TTC549 (cell line): ENCODE data around the gene SLC22A25.
"Not testable (repeated sequence)": the region's sequence is repeated elsewhere in the genome, so short reads cannot be mapped to it uniquely, and the experiment has no call there.

ENCODE experiments used
- FAIRE-seq: peaks from 2 replicates; lab custom pipeline; 2012; peaks lifted over from hg19 to GRCh38; lab: Jason Lieb, UNC

Gene SLC22A25

DNA sequence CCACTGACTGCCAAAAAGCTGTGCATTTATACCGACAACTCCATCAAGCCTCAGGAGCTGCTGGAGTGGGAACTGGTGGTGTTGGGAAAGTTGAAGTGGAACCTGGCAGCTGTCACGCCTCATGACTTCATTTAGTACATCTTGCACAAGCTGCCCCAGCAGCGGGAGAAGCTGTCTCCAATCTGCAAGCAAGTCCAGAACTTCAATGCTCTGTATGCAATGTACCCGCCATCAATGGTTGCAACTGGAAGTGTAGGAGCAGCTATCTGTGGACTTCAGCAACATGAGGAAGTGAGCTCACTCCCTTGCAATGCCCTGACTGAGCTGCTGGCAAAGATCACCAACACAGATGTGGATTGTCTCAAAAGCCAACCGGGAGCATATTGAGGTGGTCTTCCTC lies at the start of gene SLC22A25:
Gene SLC22A25 (minus strand): TSS at position 67 of the 400 bp plus-strand sequence. CDS start 13,947 bp downstream, outside the sequence.
- no peak for FAIRE-seq

DNA sequence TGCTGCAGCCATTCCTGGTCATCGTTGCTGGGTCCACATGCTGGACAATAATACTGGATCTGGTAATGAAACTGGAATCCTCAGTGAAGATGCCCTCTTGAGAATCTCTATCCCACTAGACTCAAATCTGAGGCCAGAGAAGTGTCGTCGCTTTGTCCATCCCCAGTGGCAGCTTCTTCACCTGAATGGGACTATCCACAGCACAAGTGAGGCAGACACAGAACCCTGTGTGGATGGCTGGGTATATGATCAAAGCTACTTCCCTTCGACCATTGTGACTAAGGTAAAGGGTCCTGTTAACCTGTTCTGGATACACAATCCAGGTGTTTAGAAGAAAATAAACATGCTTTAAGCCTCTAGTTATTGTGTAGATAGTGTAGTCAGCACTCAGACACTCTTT lies 46.9 kb upstream of the SLC22A25 start:
- no peak for FAIRE-seq

DNA sequence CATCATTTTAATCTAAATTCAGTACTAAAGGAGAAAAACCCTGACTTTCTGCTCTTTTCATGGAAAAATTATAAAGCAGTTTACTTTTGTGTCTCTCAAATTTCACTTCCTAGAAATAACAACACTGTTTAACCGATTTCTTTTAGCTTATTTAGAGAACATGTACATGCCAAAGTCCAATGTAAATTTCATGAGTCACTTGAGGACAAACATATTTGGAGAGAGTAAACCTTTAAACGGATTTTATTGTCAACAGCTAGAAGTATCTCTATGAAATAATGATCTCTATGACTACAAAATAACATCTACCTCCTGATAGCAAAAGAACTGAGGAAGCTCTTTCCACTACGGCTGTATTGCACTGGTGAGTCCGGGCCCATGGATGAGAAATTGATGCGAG lies 46.3 kb upstream of the SLC22A25 start:
- no peak for FAIRE-seq

DNA sequence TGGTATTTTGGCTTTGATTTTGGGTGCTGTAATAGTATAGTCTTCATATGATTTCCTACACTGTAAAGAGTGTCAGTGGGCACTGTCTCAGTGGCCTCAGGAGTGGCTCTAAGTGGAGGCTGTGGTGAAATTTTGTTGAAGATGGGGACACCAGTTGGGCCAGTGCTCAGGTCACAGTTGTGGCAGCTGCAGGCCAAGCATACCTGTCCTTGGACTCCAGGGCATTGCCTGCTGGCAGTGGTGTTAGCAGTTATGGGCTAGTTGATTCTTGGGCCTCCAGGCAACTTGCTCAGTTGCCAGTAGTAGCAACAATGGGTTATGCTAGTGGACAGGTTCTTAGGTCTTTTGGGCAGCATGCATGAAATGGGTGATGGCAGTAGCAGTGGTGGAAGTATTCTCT lies 39.2 kb upstream of the SLC22A25 start:
- no peak for FAIRE-seq

DNA sequence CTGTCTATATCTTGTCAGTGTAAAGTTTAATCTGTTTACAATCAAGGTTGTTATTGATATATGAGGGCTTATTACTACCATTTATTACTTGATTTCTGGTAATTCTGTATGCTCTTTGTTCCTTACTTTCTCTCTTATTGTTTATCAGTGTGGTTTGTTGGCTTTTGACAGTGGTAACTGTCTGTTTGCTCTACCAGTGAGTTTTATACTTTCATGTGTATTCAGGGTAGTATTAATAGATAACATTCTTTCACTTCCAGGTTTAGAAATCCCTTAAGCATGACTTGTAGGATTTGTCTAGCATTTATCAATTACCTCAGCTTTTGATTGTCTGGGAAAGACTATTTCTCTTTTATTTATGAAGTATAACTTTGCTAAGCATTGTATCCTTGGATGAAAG lies 37.5 kb upstream of the SLC22A25 start:
- no peak for FAIRE-seq

DNA sequence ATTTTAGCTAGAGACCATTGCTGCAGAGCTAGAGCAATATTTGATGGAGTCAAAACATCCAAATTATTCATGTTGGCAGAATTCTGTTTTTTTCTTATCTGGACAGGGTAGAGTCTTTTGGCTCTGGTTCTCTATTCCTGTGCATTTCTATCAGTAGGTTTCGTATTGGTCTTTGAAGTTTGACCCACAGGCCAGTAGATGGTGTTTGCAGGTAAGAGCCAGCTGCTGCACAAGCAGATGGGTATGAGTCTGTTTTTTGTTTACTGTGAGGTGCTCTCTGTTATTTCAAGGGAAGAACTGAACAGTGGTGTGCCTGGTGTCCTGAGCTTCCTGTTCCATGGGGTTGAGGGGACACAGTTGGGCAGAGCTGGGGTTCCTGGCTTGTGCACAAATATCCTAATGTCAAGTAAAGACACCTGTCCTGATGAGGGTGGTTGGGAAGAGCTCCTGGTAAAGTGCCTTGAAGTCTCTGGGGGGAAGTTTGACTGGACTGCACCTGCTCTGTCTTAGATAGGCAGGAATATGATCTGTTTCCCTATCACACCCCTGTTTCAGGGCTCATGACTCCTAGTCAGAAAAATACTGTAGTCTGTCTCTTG lies 34.0 kb upstream of the SLC22A25 start:
- no peak for FAIRE-seq

DNA sequence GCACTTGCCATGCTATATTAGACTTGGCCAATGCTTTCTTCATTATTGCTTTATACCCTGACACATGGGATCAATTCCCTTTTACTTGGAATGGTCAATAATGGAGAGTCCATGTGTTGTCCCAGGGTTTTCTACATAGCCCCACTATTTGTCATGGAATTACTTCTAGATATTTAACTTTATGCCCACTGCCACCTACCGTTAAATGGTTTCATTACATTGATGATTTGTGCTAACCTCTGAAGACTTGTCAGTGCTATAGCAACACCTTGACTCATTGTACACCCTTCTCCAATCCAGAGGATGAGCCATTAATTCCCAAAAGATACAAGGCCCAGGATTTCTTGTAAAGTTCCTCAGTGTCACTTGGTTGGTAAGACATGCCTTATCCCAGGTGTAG lies 31.4 kb upstream of the SLC22A25 start:
- FAIRE-seq, result no peak

DNA sequence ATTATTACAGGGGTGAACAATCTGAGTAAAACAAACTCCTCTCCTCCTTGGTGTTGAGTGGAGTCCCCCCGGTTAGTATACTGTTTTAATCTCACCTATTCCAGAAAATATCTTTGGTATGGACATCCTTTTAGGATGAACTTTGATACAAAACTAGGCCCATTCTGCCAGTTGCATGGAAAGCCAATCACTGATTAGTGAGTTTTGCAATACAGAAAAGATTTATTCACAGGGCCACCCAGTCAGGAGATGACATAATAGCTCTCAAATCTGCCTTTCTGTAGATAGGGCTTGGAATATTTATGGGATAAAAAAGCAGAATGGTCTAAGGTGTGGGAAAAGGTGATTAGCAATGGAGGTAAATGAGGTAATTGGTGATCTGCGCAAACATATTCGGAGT lies 30.3 kb upstream of the SLC22A25 start:
- no peak for FAIRE-seq

DNA sequence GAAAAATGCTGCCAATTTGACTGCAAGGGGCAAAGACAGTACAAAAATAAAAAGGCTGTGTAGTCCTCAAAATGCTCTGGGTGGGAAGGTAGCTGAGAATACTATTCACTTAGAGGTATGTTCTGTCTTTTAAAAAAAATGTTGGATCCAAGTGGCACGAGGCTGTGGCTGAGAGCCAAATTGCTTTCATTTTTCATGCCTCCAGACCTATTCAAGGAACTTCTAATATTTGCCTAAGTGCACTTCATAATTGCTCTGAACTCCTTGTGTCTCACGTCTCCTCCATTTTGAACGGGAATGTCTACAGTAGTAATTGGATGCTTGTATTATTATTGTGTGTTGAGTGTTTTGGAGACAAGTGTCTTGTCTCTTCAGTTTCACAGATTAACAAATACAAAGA lies 19.1 kb upstream of the SLC22A25 start:
- FAIRE-seq, result no peak

DNA sequence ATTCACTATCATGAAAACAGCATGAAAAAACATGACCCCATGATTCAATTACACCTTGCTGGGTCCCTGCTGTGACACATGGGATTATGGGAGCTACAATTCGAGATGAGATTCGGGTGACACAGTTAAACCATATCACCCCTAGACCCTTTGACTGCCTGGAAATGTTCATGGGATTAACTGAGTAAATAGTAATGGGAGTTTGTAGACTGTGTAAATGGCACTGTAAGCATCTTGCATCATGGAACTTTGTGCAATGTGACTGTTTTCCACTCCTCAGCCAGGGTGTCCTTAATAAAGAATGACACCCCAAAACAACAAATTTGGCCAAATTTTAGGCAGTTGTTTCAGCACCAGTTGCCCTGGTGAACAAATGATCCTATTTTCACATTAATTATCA lies 7.9 kb upstream of the SLC22A25 start:
- FAIRE-seq, result no peak

DNA sequence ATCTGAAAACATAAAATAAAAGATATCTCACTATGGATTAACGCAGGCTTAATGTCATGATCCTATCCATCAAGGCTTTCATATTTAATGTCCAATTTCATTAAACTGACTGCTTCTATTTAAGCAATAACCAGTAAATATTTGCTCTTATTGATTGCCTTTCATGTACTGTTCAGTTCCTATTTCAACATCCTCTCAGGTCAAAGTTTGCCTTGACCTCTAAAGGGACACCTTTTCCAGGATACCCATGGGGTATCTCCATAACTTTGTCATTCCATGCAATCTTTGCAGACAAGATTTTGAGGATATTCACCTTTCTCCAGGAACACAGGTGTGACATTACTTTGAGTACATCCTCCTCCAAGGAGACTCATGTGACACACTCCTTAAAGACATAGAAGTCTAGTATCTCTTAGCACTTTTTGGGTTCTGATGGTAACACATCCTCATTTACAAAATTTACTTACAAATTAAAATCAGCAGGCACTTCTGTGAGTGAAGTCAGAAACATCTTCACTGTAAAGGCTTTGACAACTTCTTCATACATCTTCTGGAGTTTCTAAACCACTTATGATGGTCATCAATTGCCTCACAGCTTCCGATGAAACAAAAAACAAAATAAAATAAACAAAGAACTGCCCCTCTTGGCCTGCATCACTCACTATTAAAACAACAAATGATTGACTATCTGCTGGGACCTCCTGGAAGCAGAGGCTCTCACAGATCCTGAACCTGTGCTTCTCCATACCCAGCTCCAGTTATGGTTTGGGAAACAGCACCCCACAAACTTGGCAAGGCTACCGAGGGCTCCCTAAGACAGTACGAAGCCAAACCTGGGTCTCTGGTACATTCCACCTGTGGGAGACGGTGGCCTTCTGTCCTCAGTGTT lies 7.0 kb upstream of the SLC22A25 start:
- no peak for FAIRE-seq

DNA sequence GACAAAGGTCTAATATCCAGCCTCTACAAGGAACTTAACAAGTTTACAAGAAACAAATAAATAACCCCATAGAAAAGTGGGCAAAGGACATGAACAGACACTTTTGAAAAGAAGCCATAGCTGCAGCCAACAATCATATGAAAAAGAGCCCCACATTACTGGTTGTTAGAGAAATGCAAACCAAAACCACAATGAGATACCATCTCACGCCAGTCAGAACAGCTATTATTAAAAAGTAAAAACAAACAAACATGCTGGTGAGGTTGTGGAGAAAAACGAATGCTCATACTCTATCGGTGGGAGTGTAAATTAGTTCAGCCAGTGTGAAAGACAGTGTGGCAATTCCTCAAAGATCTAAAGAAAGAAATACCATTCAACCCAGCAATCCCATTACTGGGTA lies 5.6 kb upstream of the SLC22A25 start:
- no peak for FAIRE-seq

DNA sequence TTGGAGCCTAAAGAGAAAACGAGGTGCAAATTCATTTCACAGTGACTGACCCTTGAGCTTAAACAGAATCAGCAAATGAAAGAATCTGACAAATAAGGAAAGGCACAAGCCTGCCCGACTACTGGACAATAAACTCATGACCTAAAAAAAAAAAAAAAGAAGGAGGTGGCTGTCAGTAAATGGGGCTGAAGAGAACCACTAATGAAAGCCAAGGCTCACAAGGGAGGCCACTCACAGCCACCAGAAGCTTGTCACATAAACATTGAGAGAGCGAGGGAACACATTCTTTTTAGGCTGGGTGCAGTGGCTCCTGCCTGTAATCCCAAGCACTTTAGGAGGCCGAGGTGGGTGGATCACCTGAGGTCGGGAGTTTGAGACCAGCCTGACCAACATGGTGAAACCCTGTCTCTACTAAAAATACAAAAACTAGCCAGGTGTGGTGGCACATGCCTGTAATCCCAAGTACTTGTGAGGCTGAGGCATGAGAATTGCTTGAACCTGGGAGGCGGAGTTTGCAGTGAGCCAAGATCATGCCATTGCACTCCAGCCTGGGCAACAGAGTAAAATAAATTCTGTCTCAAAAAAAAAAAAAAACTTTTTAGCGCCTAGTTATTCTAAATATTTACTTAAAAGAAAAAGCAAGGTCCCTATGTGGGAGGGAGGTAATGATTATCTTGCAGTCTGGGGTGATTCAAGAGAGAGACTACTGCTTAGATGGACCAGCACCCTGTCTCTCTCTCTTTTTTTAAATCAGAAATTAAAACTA lies 4.0 kb upstream of the SLC22A25 start:
- FAIRE-seq, result not testable (repeated sequence)

DNA sequence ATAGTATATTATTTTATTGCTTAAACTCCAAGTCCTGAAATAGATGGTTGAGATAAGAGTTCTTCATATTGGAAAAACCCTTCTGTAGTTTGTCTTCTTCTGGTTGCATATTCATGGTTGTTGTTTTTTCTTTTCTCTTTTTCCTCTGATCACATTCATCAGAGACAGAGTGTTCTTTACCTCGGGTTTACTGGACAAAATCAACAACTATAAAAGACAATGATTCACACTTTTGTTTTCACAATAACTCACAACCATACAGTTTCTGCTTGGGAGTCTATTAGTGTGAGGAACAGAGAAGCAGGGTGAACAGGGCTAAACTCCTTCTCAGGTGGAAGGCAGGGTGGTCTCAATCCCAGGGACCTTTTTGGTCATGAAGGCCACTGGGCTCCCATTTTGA lies 2.6 kb upstream of the SLC22A25 start:
- FAIRE-seq, result no peak

DNA sequence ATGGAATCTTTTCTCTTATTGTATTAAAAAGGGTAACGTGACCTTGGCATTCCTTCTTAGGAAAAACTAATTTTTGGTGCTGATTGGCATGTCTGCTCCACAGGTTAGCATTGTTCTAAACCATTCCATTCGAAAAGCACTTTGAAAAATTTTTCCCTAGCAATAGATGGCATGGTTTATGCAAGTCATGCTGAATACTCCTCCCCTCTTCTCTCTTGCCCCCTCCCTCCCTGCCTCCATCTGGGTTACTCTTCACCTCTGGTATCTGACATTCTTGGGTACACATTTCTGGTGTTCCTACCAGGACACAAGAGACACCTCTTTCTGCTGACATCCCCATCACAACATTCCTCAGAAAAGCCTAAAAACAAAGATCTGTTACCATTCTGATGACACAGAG lies 1.5 kb upstream of the SLC22A25 start:
- FAIRE-seq, result no peak

DNA sequence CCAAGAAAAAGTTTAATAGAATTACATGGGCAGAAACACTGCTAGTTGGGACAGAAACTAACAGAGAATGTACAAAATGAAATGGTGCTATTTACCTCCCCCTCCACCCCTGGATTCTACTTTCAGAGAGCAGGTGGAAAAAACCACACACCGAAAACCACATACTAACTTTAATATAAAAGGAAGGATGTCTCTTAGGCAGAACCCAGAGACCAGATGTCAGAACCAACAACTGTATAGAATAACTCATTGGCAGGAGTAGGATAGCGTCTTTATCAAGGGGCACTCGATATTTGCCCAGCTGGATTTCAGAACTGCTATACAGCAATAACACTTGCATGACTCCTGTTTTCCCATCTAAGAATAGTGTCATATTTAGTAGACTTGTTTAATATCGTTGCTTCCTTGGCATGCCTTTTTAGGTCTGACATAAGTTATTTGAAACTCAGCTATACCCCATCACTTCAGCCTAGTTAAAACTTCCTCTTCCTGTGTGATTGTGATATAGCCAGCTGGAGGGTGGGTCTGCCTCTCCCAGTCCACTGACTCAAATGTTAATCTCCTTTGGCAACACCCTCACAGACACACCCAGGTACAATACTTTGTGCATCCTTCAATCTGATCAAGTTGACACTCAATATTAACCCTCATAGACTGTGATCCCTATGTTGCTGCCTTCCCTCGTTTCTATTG lies 1.2 kb downstream of the SLC22A25 start:
- FAIRE-seq, result no peak

DNA sequence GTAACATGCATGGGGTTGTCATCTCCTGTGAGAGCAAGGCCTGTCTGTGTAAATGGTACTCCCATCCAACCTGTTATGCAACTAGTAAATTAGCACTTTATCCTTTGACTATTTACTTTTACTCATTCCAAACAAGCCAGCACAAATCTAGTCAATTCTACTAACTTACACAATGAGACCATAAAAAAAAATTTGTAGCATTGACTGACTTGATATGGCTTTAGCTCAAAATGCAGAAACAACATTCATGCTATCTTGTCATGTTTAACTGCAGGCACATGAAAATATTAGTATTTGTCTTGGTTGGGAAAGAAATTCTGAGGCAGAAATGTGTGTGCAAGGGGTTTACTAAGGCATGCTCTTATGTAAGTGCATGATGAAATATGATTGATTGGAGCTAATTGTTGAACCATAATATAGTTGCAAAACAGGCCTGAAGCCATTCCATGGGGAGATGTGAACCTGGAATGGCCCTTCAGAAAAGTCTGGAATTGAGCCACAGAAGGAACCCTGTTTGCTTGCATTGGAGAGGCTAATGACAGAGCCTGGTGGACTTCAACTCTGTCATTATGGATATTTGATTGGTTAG lies 2.5 kb downstream of the SLC22A25 start:
- no peak for FAIRE-seq

DNA sequence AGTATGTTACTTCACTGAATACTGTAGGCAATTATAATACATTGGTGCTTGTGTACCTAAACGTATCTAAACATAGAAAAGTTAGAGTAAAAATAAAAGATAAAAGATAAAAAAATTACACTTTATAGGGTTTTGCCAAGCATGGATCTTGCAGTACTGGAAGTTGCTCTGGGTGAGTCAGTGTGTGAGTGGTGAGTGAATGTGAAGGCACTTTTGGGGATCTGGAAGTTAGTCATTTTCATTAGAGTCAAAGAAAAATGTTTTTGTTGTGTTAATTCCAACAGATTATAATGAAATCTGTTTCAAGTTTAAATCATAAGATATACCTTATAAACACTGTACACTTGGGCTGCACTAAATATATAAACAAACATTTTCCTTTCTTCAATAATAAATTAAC lies 3.3 kb downstream of the SLC22A25 start:
- FAIRE-seq, result no peak

DNA sequence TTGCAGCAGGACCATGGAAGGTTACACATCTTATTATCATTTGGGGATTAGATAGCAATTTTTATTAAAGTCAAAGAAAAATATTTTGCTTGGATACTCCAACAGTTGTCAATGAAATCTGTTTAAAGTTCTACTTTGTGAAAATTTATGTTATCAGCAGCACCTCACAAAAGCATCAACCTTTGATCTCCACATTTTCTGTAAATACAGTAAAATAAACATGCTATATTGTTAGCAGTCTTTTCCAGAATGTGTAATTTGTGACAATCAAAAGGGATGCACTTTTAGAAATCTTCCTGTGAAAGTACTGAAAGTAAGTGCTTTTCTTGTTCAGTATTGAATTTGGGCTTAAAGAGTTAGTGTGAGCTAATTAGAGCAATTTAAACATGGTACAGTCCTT lies 4.1 kb downstream of the SLC22A25 start:
- FAIRE-seq, result no peak

DNA sequence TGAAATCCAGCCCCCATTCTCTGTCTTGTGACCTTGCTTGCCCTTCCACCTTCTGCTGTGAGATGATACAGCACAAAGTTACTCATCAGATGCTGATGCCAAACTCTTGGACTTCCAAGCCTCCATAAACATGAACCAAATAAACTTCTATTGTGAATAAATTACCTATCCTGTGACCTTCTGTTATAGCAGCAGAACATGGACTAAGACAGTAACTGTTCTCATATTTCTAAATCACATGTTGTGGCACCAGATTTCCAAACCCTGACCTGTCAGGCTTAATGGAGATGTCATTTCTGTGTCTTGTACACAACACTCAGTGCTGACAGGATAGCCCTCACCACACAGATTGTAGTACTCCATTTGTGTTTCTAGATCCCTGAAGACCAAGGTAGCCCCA lies 6.0 kb downstream of the SLC22A25 start:
- FAIRE-seq, result no peak

DNA sequence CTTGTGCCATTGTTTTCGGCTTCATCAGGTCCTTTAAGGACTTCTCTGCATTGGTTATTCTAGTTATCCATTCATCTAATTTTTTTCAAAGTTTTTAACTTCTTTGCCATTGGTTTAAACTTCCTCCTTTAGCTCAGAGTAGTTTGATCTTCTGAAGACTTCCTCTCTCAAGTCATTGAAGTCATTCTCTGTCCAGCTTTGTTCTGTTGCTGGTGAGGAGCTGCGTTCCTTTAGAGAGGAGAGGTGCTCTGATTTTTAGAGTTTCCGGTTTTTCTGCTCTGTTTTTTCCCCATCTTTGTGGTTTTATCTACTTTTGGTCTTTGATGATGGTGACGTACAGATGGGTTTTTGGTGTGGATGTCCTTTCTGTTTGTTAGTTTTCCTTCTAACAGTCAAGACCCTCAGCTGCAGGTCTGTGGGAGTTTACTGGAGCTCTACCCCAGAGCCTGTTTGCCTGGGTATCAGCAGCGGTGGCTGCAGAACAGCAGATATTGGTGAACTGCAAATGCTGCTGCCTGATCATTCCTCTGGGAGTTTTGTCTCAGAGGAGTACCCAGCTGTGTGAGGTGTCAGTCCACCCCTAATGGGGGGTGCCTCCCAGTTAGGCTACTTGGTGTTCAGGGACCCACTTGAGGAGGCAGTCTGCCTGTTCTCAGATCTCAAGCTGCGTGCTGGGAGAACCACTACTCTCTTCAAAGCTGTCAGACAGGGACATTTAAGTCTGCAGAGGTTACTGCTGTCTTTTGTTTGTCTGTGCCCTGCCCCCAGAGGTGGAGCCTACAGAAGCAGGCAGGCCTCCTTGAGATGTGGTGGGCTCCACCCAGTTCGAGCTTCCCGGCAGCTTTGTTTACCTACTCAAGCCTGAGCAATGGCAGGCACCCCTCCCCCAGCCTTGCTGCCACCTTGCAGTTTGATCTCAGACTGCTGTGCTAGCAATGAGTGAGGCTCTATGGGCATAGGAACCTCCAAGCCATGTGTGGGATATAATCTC lies 7.6 kb downstream of the SLC22A25 start:
- not testable (repeated sequence) for FAIRE-seq
